PFSK-1 (cell line): ENCODE measurements around the gene TUT1.

Experiments
- FOXP2 ChIP-seq: optimal IDR thresholded peaks from 2 replicates; pipeline ENCODE3; 2011; ENCODE audit warnings: borderline replicate concordance, control low read depth, inconsistent platforms; ENCODE audit not compliant: insufficient read depth; ENCODE audit errors: extremely low read length, extremely low read depth
- TAF1 ChIP-seq: IDR thresholded peaks from 2 replicates; pipeline ENCODE4 v1.6.1; 2012; ENCODE audit warnings: low read length, control low read depth, borderline replicate concordance; ENCODE audit not compliant: insufficient read depth

- TF ChIP-seq TAF1 (no peak), FOXP2 (no peak)
These were observed 36.7 kb downstream of the TUT1 start for GRCh38 chr11:62554387-62555167.
